Neural progenitor cell (in vitro differentiated cells): Measurements from ENCODE around the gene TMEM229A. TPM values are rescaled to one million over a fixed set of nuclear protein-coding genes. Genes with fewer than 3 reads are reported as not detected.
A peak's percentile ranks its signal among the peaks of the same experiment; 100 is the strongest.

ENCODE experiments used
- DNase-seq: peaks from one replicate; pipeline ENCODE4 v3.0.0-alpha.2; 2016; ENCODE audit warnings: low spot score
- H2AFZ ChIP-seq: fragments of 200-600 bp; sonication (generic); replicated peaks from 2 replicates; pipeline ENCODE4 v1.6.1; 2016; ENCODE audit warnings: antibody characterized with exemption
- H3F3A ChIP-seq: fragments of 200-600 bp; sonication (generic); 2 replicates; pipeline ENCODE4 v1.6.1; 2016; ENCODE audit warnings: antibody characterized with exemption, low read depth
- H3K27ac ChIP-seq: fragments of 200-600 bp; sonication (generic); 2 replicates; pipeline ENCODE4 v1.5.1; 2016; ENCODE audit warnings: mild to moderate bottlenecking
- H3K27me3 ChIP-seq: fragments of 200-600 bp; sonication (generic); 2 replicates; pipeline ENCODE4 v1.6.1; 2016; ENCODE audit warnings: mild to moderate bottlenecking, moderate library complexity
- H3K36me3 ChIP-seq: fragments of 200-600 bp; sonication (generic); 2 replicates; pipeline ENCODE4 v1.5.1; 2016
- H3K4me1 ChIP-seq: fragments of 200-600 bp; sonication (generic); 2 replicates; pipeline ENCODE4 v1.6.1; 2016; ENCODE audit warnings: mixed run types
- H3K4me2 ChIP-seq: fragments of 200-600 bp; sonication (generic); 2 replicates; pipeline ENCODE4 v1.6.1; 2016
- H3K4me3 ChIP-seq: fragments of 200-600 bp; sonication (generic); 2 replicates; pipeline ENCODE4 v1.5.1; 2016
- H3K79me2 ChIP-seq: fragments of 200-600 bp; sonication (generic); 2 replicates; pipeline ENCODE4 v1.6.1; 2016; ENCODE audit warnings: low read depth
- H3K9ac ChIP-seq: fragments of 200-600 bp; sonication (generic); 2 replicates; pipeline ENCODE4 v1.6.1; 2016
- H3K9me3 ChIP-seq: fragments of 200-600 bp; sonication (generic); 2 replicates; pipeline ENCODE4 v1.5.1; 2016; ENCODE audit warnings: low read depth
- H4K20me1 ChIP-seq: fragments of 200-600 bp; sonication (generic); 2 replicates; pipeline ENCODE4 v1.6.1; 2016; ENCODE audit warnings: low read depth
- H3K27ac Mint-ChIP-seq: 3 replicates; pipeline ENCODE4 v1.8.0; 2021; ENCODE audit warnings: mixed read lengths
- H3K27me3 Mint-ChIP-seq: 2 replicates; pipeline ENCODE4 v1.8.0; 2022; ENCODE audit warnings: low read depth, mild to moderate bottlenecking, inconsistent platforms, moderate library complexity, mixed read lengths; ENCODE audit not compliant: insufficient read depth
- H3K36me3 Mint-ChIP-seq: 3 replicates; pipeline ENCODE4 v1.8.0; 2021; ENCODE audit warnings: mixed read lengths
- H3K4me1 Mint-ChIP-seq: 3 replicates; pipeline ENCODE4 v1.8.0; 2021; ENCODE audit warnings: mixed read lengths
- H3K4me3 Mint-ChIP-seq: 3 replicates; pipeline ENCODE4 v1.8.0; 2021; ENCODE audit warnings: mild to moderate bottlenecking, moderate library complexity, mixed read lengths
- H3K9me3 Mint-ChIP-seq: 3 replicates; pipeline ENCODE4 v1.8.0; 2020; ENCODE audit warnings: mixed read lengths
- CTCF ChIP-seq: fragments of 200-600 bp; sonication (generic); IDR thresholded peaks from 2 replicates; pipeline ENCODE4 v1.5.1; 2017; ENCODE audit warnings: antibody characterized with exemption, mild to moderate bottlenecking
- EZH2 ChIP-seq: fragments of 200-600 bp; sonication (generic); IDR thresholded peaks from 2 replicates; pipeline ENCODE4 v1.6.1; 2017; ENCODE audit warnings: antibody characterized with exemption, mild to moderate bottlenecking, moderate library complexity
- EZH2phosphoT487 ChIP-seq: fragments of 200-600 bp; sonication (generic); IDR thresholded peaks from 2 replicates; pipeline ENCODE4 v1.6.1; 2017; ENCODE audit warnings: antibody characterized with exemption
- total RNA-seq: library from RNA; depleted of rRNA; stranded (reverse); fragments of >200 nt; gene quantifications from 2 replicates; pipeline ENCODE4 v1.2.3, GENCODE V29; 2015; ENCODE audit warnings: low replicate concordance

Gene TMEM229A
- total RNA-seq, 1 donor from 2014 or later = not detected

DNA sequence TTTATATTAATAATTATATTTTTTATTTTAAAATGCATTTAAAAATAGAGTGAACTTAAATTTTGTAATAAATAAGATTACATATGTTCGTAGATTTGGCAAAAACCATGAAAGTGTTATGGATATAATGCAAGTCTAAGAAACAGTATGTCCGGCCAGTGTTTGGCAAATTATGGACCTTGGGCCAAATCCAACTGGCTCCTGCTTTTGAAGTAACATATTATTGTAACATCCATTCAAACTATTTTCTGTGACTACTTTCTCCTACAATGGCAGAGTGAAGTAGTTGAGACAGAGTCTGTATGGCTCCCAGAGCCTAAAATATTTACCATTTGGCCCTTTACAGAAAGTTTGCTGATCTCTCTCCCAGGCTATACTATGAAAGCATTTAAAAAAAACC, 38.9 kb downstream of the TMEM229A start:
- Histone ChIP-seq H3K4me2 (no peak overlapping the region), H3K27ac (no peak overlapping the region), H3K9me3 (no peaks in the 10 kb centered on the region), H3K36me3 (no peaks in the 10 kb centered on the region), H3K9ac (no peak overlapping the region), H3K4me1 (peaks cover 17% of the 10 kb centered on the region), H3F3A (peaks cover 17% of the 10 kb centered on the region), H3K79me2 (no peaks in the 10 kb centered on the region), H3K4me3 (no peak overlapping the region), H3K27me3 (no peaks in the 10 kb centered on the region), H2AFZ (peak overlapping the region; percentile 61), H4K20me1 (no peaks in the 10 kb centered on the region)
- H3K4me3 Mint-ChIP-seq = no peak overlapping the region
- no peaks in the 10 kb centered on the region for H3K36me3 Mint-ChIP-seq
- DNase-seq = no peak
- H3K27me3 Mint-ChIP-seq = no peaks in the 10 kb centered on the region
- peak overlapping the region; percentile 3 for H3K27ac Mint-ChIP-seq
- H3K9me3 Mint-ChIP-seq = peaks cover 8% of the 10 kb centered on the region
- TF ChIP-seq CTCF = no peak
- no peak for TF ChIP-seq EZH2
- TF ChIP-seq EZH2phosphoT487 = no peak
- peaks cover 19% of the 10 kb centered on the region for H3K4me1 Mint-ChIP-seq

- no peaks in the 10 kb centered on the region for H4K20me1 ChIP-seq
- peaks cover 19% of the 10 kb centered on the region for H3K4me1 Mint-ChIP-seq
- H3K4me3 ChIP-seq = no peak overlapping the region
- no peak for DNase-seq
- H3K79me2 ChIP-seq = no peaks in the 10 kb centered on the region
- H3K9me3 ChIP-seq = no peaks in the 10 kb centered on the region
- no peak overlapping the region for H3K27ac ChIP-seq
- no peaks in the 10 kb centered on the region for H3K36me3 ChIP-seq
- H3K9me3 Mint-ChIP-seq = peaks cover 8% of the 10 kb centered on the region
- H3K36me3 Mint-ChIP-seq = no peaks in the 10 kb centered on the region
- no peak overlapping the region for H3K27ac Mint-ChIP-seq
- TF ChIP-seq EZH2phosphoT487 (no peak), EZH2 (no peak), CTCF (no peak)
- H3K27me3 Mint-ChIP-seq = no peaks in the 10 kb centered on the region
- no peak overlapping the region for H3K4me3 Mint-ChIP-seq
- H3K4me2 ChIP-seq = no peak overlapping the region
- H3K9ac ChIP-seq = no peak overlapping the region
- H3K27me3 ChIP-seq = no peaks in the 10 kb centered on the region
- H2AFZ ChIP-seq = no peak overlapping the region
- H3K4me1 ChIP-seq = peaks cover 17% of the 10 kb centered on the region
- H3F3A ChIP-seq = peaks cover 17% of the 10 kb centered on the region
Measured at GRCh38 chr7:123992913-123993518, 39.9 kb downstream of the TMEM229A start.

DNA sequence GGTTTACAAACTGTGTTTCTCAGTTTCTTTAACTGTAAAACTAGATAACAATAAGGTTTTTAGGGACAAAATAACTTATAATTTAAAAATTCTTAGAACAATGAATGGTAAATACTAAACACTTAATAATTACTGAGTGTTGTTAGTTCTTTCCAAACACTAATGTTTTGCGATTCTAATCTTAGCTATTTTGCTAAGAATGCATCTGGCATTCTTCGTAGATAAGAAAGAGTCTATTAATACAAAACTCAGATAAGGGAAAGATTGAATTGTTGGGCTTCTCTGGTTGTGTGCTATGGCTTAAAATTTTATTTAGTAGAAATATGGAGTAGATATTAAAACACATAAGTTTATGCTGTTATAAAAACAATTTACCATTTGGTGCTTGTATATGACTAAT, 45.4 kb downstream of the TMEM229A start:
- H3K9me3 ChIP-seq = no peaks in the 10 kb centered on the region
- no peaks in the 10 kb centered on the region for H3K27me3 ChIP-seq
- no peaks in the 10 kb centered on the region for H4K20me1 ChIP-seq
- no peak overlapping the region for H3K27ac ChIP-seq
- Mint-ChIP-seq H3K36me3 (no peaks in the 10 kb centered on the region), H3K27me3 (no peaks in the 10 kb centered on the region), H3K4me3 (no peak overlapping the region), H3K4me1 (no peaks in the 10 kb centered on the region), H3K27ac (no peak overlapping the region), H3K9me3 (peaks cover 2% of the 10 kb centered on the region)
- H2AFZ ChIP-seq = no peak overlapping the region
- no peak overlapping the region for H3K4me3 ChIP-seq
- TF ChIP-seq EZH2 = no peak
- no peak for TF ChIP-seq EZH2phosphoT487
- no peak for TF ChIP-seq CTCF
- DNase-seq = no peak
- no peaks in the 10 kb centered on the region for H3K79me2 ChIP-seq
- H3K4me1 ChIP-seq = no peaks in the 10 kb centered on the region
- no peaks in the 10 kb centered on the region for H3K36me3 ChIP-seq
- H3K4me2 ChIP-seq = no peak overlapping the region
- H3K9ac ChIP-seq = no peak overlapping the region
- no peaks in the 10 kb centered on the region for H3F3A ChIP-seq

Other genes starting within 250 kb of the TMEM229A start
- gene HYAL4, start 187.9 kb downstream of the TMEM229A start, total RNA-seq = not detected in 2 replicates
- not detected in 2 replicates for gene SPAM1, start 107.8 kb downstream of the TMEM229A start, total RNA-seq